Adipose tissue (tissue), 3 donors: ENCODE measurements around the gene TSKU. TPM values are rescaled to one million over a fixed set of nuclear protein-coding genes. Genes with fewer than 3 reads are reported as not detected.
"Not testable (repeated sequence)": the region's sequence is repeated elsewhere in the genome, so short reads cannot be mapped to it uniquely, and the experiment has no call there.

Experiments
- H3K27ac ChIP-seq: one replicate; pipeline ENCODE4 v1.5.1; 2013; ENCODE audit warnings: low read depth, low read length
- WGBS, 3 donors: extraction: QIAGEN DNeasy Blood & Tissue Kit; methylation state at CpG; one replicate each; pipeline ENCODE4 v1.1.7; 2013; 5-methylcytosine and 5-hydroxymethylcytosine counted together
- polyA plus RNA-seq, 3 donors: library from polyadenylated mRNA; stranded (reverse); fragments of 200-250 nt; gene quantifications; one replicate each; pipeline ENCODE4 v1.2.3, GENCODE V29; 2013
- donor health status: healthy with polysubstance abuse.
- donor health status: Bipolar disorder and iron deficiency.
- donor health status: healthy.

TSKU gene
- polyA plus RNA-seq, 3 donors: 46.7 to 129 (median 67.9) TPM

DNA sequence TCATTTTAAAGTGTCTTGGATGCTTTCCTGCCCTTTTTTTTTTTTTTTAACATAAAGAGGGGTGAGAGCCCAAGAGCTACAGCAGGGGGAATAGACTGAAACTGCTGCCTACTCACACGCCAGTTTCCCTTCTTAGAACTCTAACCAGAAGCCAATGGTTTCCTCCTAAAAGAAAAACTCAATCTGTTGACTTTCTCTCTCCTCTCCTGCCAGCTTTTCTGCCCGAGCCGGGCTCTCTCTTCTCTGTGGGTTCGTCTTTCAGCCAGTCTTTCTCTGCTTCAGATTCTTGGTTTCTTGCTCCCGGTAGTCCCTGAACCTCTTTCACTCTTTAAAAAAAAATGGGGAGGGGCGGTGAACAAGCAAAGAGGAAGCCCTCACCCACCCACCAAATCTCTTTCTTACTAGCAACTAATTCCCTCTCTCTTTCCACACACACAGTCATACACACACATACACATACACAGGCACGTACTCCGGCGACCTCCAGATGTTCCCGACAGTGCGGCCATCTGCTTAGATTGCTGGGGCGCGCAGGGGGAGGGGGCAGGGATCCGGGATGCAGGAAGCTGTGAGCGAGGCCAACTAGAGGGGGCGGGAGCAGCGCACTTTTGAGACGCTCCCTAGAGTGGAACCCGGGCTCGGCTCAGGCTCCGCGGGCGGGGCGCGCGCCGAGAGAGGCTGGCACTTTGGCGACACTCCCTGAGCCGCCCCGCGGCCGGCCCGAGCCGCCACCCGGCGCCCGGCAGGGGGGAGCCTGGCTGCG, 444 bp upstream of the TSKU start:
- peak overlapping the region; percentile 72 for H3K27ac ChIP-seq
- 1 to 3% (median 1%) methylated on average over 34 to 38 of the region's 38 CpGs for WGBS, 3 donors

DNA sequence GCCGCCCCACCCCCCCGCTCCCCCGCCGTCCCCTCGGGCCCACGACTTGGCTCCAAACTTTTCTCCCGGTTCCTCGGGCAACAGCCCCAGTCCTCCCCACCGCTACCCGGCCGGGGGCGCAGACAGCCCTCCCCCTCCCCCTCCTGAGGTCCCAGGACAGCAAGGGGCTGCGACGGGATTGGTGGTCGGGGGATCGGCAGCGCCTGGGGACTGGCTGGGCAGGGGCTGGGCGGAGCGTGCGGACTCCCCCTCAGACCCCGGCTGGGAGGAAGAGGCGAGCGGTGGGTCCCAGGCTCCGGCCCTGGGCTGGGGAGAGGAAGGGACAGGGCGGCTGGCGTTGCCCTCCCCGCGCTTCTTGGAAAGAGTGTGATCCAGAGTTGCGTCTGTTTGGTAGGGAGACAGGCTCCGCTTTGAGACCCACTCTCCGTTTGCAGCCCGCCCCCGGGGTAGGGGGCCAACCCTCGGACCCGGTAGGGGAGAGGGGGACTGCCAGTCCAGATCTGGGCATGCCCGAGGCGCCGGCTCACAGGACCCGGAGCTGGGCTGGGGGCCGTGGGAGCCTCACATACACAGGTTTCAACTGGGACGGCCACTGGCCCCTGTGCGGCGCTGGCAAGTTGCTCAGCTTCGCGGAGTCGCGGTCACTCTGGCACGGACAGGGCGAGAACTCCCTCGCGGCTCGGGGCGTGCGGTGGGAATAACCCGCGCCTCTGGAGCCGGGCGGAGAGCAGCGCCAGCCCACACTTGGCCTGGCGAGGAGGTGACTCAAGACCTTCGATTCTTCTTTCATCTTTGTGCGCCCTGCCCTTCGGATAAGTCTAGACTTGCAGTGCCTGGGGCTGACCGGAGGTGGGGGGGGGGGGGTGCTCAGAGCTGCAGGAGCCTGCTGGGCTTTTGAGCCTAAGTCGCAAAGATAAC, 999 bp downstream of the TSKU start:
- 2 to 5% (median 5%) methylated on average over 58 to 65 of the region's 65 CpGs for WGBS, 3 donors
- no peak overlapping the region for H3K27ac ChIP-seq

DNA sequence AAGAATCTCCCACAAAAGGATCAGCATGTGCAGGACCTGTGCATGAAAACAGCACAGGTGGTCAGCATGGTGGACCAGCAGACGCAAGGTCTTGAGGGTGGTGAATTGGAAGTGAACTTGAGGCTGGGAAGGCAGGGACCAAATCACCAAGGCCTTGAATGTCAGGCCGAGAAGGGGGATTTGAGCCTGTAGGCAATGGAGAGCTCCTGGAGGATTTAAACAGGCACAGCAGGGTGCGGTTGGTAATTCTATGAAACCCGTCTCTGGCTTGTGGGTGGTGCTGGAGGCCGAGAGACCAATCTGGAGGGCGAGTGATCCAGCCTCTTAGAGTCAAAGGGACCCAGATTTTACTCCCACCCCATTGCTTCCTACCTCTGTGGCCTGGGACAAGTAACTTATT, 2.4 kb downstream of the TSKU start:
- 67 to 83% (median 70%) methylated on average over 6 of the region's 6 CpGs for WGBS, 3 donors
- no peak overlapping the region for H3K27ac ChIP-seq

DNA sequence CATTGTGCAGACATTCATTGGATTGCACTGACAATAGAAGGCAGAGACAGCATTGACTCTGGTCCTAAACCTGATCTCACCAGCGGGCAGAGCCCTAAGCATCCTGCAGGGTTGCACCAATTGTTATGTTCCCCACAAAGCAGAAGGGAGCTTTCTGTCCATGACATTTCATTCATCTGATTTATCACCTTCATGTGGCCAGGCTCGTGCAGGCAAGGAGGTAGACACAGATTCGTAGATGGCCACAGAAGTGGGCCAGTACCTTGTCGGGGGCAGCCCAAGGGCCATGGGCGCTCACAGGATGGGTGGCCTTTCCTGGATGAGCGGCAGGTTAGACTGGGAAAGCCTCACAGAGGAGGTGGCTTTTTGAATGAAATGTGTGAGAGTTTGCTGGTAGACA, 2.9 kb downstream of the TSKU start:
- no peak overlapping the region for H3K27ac ChIP-seq
- WGBS, 3 donors: 80 to 90% (median 85%) methylated on average over 6 of the region's 6 CpGs

DNA sequence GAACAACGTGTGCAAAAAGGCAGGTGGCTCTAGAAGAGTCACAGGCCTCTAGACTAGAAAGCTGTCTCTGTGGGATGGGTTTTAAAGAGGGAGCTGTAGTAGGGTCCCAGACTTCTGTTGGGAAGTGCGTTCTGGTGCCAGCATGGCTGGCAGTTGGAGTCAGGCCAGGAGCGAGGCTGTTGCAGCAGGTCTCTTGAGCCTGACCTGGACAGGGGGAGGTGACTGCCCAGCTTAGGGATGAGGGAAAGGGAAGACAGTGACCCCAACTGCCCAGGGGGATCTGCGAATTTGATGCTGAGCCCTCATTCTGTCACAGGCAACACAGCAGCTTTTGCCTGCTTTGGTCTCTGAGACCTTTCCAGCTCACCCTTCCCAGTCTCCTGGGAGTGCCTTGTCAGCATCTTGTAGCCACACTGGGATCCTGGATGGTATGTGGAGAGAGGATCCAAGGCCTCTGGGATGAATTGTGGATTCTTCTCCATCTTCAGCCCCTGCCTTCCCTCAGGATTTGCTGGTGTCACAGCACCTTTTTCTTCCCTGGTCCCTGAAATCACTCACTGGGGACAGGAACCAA, 3.4 kb downstream of the TSKU start:
- no peak overlapping the region for H3K27ac ChIP-seq

DNA sequence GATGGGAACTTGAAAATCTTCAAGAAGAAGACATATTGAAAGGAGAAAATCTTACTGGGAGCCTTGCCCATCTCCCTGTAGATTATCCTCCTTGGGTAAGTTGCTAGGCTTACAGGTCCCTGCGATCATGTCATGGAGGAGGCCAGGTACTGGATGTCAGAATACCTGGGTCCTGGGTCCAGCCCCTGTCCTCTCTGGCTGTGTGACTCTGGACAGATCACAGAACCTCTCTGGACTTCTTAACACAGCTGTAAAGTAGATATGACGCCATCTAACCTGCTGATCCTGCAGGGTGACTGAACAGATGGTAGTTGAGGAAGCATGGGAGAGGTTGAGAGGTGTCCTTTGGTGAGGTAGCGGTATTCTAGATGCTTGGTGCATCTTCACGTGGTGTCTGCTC, 4.1 kb downstream of the TSKU start:
- WGBS, 3 donors: 85 to 95% (median 87%) methylated on average over 4 of the region's 4 CpGs
- no peak overlapping the region for H3K27ac ChIP-seq

More for the DNA sequence above, 3.4 kb downstream of the TSKU start:
- WGBS, 3 donors: 54 to 75% (median 70%) methylated on average over 4 of the region's 4 CpGs

DNA sequence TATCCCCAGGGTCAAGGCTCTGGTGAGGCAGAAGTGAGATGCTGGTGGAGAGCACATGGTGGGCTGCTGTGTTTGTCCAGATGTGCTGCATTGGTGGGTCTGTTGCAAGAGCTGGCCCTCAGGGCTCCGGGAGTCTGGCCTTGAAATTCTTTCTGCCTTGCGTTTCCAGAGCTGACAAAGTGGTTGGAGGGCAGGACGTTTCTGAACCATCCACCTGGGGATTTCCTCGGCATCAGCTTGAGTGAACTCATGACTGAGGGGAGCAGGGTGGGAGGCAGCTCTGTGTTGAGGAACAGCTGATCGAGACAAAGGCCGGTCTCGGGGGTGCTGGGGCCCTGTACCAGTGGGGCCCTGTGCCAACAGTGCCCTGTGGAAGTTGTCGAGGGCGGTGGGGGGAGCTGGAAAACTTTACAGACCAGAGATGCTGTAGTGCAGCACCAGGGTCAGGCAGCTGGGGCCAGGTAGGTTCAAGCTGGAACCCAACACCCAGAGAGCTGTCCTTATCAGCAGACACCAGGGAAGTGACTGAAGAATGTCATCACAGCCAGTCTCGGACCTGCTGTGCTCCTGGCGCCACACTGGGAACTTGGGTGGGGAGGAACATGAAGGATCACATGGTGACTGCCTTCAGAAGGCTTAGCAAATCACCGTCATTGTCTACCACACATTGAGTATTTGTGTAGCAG, 4.9 kb downstream of the TSKU start:
- 52 to 64% (median 57%) methylated on average over 12 of the region's 12 CpGs for WGBS, 3 donors
- no peak overlapping the region for H3K27ac ChIP-seq

DNA sequence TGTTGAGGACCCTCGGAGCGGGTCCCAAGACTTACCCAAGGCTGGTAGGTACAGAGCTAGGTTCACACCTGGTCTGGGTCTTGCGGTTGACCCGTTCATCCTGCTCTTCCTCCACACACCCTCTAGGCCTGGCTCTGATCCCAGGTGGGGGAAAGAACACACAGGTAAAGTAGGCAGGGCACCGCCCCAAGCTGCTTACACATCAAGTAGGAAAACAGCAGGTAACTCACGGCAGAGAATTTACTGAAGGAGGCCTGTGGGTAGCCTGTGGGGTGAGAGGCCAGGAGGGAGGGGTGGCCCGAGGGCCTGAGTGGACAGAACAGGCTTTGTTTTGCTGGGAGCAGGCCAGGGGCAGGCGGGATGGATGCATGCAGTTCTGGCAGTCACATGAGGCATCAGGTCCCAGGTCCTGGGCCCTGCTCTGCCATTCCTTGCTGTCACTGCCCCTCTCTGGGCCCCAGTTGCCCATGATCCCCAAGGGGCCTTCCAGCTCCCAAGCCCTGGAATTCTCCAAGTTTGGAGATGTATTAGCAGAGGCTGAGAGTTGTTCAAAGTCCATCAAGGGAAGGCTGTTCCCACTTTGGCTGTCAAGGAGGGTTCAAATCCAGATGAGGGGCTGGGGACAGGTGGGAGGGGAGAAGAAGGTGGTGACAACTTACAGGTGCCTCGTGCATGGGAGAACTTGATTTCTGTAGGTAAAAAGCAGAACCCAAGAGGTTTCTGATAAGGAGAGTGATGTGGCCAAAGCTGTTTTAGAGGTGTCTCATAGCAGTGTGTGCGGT, 5.7 kb downstream of the TSKU start:
- 56 to 83% (median 80%) methylated on average over 10 of the region's 10 CpGs for WGBS, 3 donors
- no peak overlapping the region for H3K27ac ChIP-seq

DNA sequence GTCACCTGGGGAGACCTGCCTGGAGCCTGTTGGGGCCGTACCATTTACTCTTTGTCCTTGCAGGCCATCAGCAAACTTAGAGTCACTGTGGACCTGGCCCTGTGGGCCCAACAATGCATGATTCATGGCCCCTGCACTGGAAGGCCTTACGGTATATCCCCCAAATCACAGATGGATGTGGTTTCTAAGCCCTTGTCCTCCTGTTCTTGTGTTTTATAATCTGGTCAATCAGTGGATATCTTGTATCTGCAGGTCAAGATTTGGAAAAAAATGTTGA, 6.2 kb downstream of the TSKU start:
- no peak overlapping the region for H3K27ac ChIP-seq
- 83 to 94% (median 90%) methylated on average over 2 of the region's 2 CpGs for WGBS, 3 donors

DNA sequence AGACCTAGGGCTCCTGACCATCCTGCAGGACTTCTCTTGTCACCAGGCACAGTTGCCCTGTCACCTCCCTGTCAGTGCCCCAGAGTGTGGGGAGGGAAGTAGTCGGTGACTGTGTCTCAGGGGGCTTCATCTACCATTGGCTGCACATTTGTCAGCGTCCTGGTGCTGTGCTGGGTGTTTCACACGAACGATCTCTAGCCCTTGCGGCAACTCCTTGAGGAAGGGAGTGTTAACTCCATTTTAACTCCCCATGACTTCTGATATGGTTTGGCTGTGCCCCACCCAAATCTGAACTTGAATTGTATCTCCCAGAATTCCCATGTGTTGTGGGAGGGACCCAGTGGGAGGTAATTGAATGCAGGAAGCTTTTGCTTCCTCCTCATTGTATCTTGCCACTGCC, 7.1 kb downstream of the TSKU start:
- no peak overlapping the region for H3K27ac ChIP-seq
- WGBS, 3 donors: 70 to 83% (median 79%) methylated on average over 5 of the region's 5 CpGs

DNA sequence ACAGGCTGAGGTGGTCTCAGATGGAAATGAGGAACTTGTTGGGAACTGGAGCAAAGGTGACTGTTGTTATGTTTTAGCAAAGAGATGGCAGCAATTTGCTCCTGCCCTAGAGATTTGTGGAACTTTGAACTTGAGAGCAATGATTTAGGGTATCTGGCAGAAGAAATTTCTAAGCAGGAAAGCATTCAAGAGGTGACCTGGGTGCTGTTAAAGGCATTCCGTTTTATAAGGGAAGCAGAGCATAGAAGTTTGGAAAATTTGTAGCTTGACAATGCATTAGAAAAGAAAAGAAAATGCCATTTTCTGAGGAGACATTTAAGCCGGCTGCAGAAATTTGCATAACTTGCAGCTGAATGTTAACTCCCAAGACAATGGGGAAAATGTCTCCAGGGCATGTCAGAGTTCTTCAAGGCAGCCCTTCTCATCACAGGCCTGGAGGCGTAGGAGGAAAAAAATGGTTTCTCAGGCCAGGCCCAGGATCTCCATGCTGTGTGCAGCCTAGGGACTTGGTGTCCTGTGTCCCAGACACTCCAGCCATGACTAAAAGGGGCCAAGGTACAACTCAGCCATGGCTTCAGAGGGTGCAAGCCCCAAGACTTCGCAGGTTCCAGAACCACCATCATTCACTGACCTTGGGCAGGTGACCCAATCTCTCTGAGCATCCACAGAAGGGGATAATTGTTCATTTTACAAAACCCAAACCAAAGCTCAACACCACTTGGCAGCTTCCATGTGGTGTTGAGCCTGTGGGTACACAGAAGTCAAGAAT, 8.0 kb downstream of the TSKU start:
- not testable (repeated sequence) for H3K27ac ChIP-seq
- 84 to 93% (median 91%) methylated on average over 4 of the region's 4 CpGs for WGBS, 3 donors

DNA sequence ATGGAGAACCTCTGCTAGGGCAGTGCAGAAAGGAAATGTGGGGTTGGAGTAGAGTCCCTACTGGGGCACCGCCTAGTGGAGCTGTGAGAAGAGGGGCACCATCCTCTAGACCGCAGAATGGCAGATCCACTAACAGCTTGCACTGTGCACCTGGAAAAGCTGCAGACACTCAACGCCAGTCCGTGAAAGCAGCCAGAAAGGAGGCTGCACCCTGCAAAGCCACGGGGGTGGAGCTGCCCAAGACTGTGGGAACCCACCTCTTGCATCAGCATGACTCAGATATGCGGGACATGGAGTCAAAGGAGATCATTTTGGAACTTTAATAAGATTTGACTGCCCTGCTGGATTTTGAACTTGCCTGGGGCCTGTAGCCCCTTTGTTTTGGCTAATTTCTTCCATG, 8.7 kb downstream of the TSKU start:
- 67 to 87% (median 70%) methylated on average over 6 of the region's 6 CpGs for WGBS, 3 donors
- H3K27ac ChIP-seq: no peak overlapping the region

DNA sequence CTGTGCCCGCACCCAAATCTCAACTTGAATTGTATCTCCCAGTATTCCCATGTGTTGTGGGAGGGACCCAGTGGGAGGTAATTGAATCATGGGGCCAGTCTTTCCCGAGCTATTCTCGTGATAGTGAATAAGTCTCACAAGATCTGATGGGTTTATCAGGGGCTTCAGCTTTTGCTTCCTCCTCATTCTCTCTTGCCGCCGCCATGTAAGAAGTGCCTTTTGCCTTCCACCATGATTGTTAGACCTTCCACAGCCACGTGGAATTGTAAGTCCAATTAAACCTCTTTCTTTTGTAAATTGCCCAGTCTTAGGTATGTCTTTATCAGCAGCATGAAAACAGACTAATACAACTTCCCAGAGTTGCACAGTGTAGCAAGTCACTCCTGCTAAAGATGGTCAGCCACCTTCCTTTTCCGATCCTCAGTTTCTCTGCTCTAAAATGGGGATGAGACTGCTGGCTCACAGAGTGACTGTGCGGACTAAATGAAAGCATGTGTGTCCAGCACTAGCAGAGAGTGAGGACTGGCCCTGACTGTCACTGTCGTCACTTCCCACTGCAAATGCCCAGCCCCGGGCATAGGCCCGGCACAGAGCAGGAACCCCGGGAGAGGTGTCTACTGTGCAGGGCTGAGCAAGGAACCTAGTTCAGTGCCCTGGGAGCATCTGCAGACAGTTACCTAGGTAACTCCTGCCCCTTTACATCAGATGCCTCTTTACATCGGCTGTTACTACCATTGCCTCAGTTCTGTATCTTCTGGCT, 9.5 kb downstream of the TSKU start:
- no peak overlapping the region for H3K27ac ChIP-seq

DNA sequence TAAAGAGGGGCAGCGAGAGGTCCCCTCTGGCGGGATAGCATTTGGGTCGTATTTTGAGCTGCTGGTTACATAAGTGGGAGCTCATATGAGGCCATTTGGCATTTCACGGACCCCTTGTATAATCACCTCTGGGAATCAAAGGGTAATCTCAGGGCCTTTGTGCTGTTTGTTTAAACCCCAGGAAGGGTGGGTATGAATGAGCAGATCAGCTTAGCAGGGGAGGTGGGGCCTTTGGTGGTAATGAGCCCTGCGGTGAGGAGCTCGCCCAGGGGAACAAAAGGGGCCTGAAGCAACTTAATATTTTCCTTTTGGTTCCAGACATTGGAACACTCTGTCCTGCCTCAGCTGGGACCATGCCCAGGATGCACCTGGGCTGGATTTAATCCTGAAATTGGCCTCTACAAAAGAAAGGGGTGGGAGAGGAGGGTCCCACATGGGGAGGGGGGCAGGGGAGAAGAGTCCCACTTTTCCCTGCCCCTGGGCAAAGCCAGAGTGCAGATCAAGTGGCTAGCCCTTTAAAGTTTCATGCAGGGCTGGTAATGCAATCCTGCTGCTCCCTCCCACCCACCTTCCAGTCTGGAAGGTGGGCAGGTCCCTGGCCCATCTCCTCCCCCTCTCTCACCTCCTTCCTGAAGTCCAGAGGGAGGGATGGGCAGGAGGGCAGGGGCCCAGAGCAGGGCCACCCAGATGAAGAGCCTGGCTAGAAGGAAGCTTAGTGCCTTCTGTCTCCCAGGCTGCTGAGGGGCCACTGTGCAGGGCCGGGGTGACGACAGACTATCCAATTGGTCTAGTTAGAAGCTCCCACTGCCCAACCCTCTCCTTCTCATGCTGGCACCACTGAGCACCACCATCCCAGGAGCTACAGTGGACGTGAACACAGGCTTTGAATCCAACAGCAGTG, 10.5 kb downstream of the TSKU start:
- 64 to 87% (median 70%) methylated on average over 9 of the region's 9 CpGs for WGBS, 3 donors
- H3K27ac ChIP-seq: no peak overlapping the region

More for the DNA sequence above, 9.5 kb downstream of the TSKU start:
- WGBS, 3 donors: 90 to 94% (median 90%) methylated on average over 13 of the region's 13 CpGs

DNA sequence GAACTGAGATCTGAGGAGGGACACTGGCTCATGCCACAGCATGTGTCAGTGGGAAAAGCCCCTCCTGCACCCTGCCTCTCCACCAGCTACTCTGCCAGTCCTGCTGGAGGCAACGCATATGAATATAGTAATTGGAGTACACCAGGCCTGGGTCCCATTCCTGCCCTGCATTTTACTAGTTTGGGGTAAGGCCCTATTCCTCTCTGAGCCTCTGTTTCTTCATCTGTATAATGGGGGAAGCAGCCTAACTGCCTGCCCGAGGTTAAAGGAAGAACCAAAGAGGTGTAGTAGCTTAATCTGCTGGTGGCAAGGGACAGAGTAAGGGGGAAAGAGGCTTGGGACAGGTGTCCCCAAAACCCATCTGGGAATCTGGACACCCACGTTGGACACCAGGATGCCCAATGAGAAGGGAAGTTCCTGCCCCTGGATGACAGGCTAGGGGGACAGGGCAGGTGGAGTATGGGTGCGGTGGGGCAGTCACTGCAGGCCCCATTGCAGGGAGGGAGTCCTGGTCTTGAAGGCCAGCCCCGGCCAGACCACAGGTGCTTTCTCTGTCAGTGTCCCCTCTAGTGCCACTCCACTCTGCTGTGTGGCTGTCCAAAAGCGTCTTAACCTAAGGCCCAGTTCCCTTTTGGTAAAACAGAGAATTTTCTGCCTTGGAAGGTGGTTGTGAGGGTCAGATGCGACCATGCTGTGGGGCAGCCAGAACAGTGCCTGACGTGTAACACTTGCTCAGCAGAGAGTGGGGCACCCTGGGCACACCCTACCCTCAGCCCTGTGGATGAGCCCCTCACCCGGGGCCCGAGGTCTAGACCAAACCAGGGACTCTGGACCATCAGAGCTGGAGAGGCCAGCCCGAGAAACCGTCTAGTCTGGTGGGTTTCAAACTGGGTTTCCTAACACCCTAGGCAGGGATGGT, 11.5 kb downstream of the TSKU start:
- no peak overlapping the region for H3K27ac ChIP-seq
- 85 to 89% (median 86%) methylated on average over 12 of the region's 12 CpGs for WGBS, 3 donors
